HL-60 (cell line): ENCODE measurements around the gene COPG2.

Experiments used
- DNase-seq, 2 experiments: peaks; one replicate each; pipeline ENCODE4 v3.0.0-alpha.2; 2010 to 2020; ENCODE audit warnings: low read depth in 1 of 2, low spot score in 1 of 2
- H3K27ac ChIP-seq: fragments of 250-450 bp; sonication (Bioruptor Pico); replicated peaks from 2 replicates; pipeline ENCODE4 v1.5.1; 2020; ENCODE audit warnings: mild to moderate bottlenecking, moderate library complexity
- H3K27me3 ChIP-seq: fragments of 250-450 bp; sonication (Bioruptor Pico); 2 replicates; pipeline ENCODE4 v1.5.1; 2021; ENCODE audit warnings: mild to moderate bottlenecking, moderate library complexity; ENCODE audit not compliant: insufficient read depth, poor library complexity, severe bottlenecking
- H3K4me3 ChIP-seq: replicated peaks from 2 replicates; pipeline ENCODE4 v1.5.1; 2011; ENCODE audit warnings: mild to moderate bottlenecking, control low read depth, low read length; ENCODE audit not compliant: insufficient read depth
- CTCF ChIP-seq: IDR thresholded peaks from one replicate; pipeline ENCODE4 v1.5.1; 2011; ENCODE audit warnings: low read length, control low read depth, inconsistent platforms; ENCODE audit not compliant: insufficient read depth
- GABPA ChIP-seq: IDR thresholded peaks from 2 replicates; pipeline ENCODE4 v1.6.1; 2012; ENCODE audit warnings: low read depth
- POLR2AphosphoS5 ChIP-seq: IDR thresholded peaks from 2 replicates; pipeline ENCODE4 v1.6.1; 2012; ENCODE audit warnings: low read depth
- REST ChIP-seq: IDR thresholded peaks from 2 replicates; pipeline ENCODE4 v1.6.1; 2012; ENCODE audit warnings: low read depth; ENCODE audit not compliant: insufficient replicate concordance
- SPI1 ChIP-seq: IDR thresholded peaks from 2 replicates; pipeline ENCODE4 v1.6.1; 2012; ENCODE audit warnings: low read depth, mild to moderate bottlenecking, borderline replicate concordance

COPG2 gene

GRCh38 chr7:130488392-130489139, 180.0 kb downstream of the COPG2 start:
- DNase-seq: no peak
- H3K4me3 ChIP-seq: no peak overlapping the region
- H3K27ac ChIP-seq: no peak overlapping the region
- no peak for TF ChIP-seq GABPA
- no peak for TF ChIP-seq REST
- TF ChIP-seq SPI1: no peak
- no peak for TF ChIP-seq CTCF
- no peak for TF ChIP-seq POLR2AphosphoS5
- H3K27me3 ChIP-seq: peaks cover 2% of the 10 kb centered on the region

GRCh38 chr7:130486954-130487436, 181.6 kb downstream of the COPG2 start:
- peaks cover 2% of the 10 kb centered on the region for H3K27me3 ChIP-seq
- TF ChIP-seq REST (no peak), POLR2AphosphoS5 (no peak), GABPA (no peak), SPI1 (no peak), CTCF (no peak)
- H3K4me3 ChIP-seq: peak overlapping the region; percentile 55; the same call in 1 of the 2 replicates
- DNase-seq: no peak
- H3K27ac ChIP-seq: no peak overlapping the region; the same call in 1 of the 2 replicates

GRCh38 chr7:130486114-130486953, 182.2 kb downstream of the COPG2 start:
- peak overlapping the region; percentile 57 for H3K27ac ChIP-seq
- H3K27me3 ChIP-seq: peaks cover 2% of the 10 kb centered on the region
- peak; percentile 62 to 72 for DNase-seq
- peak overlapping the region; percentile 55 for H3K4me3 ChIP-seq
- TF ChIP-seq CTCF (peak; percentile 84), POLR2AphosphoS5 (no peak)
